GM03348 (cell line): ENCODE data around the gene SKP1.
"Not testable (repeated sequence)": the region's sequence is repeated elsewhere in the genome, so short reads cannot be mapped to it uniquely, and the experiment has no call there.

ENCODE experiments used
- DNase-seq: peaks from one replicate; pipeline ENCODE4 v3.0.0; 2012; ENCODE audit warnings: low spot score

Gene SKP1

DNA sequence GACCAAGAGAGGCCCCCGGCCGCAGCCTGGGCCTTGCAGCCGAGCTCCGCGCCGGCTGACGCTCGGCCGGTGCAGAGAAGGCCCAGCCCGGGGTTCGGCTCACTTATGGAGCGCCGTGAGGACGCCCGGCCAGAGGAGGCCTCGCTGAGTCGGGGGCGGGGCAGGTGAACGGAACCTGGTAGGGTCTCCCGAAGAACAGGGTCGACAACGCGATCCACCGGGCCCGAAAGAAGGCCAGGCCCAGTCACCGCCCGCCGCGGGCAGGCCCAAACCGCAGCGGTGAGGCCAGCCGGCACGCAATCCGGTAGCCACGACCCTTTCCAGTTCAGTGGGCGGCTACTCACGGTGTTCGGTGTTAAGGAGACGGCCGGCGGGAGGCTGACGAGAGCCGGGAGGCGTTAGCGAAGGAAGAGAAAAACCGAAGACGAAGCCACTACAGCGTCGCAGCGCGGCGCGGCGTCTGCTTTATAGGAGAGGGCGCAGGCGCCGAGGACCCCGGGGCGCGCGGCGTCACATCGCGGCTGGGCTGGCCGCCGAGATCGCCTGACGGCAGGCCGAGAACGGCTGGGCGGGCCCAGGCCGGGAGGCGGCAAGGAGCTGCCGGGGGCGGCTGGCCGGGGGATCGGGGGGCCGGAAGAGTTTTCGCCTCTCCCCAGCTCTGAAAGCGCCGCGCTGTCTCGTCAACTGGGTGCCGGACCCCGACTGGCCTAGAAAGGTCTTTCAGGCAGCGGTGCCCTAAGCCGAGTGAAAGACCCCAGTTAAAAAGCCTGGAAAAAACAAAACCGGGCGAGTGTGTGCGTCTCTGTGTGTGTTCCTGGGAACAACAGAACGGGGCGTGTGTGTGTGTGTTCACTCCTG lies at the start of gene SKP1:
Gene SKP1, minus strand, starts transcription at position 440 of the 858 bp plus-strand sequence. CDS start 2,928 bp downstream, outside the sequence.
- peak; percentile 96 for DNase-seq

DNA sequence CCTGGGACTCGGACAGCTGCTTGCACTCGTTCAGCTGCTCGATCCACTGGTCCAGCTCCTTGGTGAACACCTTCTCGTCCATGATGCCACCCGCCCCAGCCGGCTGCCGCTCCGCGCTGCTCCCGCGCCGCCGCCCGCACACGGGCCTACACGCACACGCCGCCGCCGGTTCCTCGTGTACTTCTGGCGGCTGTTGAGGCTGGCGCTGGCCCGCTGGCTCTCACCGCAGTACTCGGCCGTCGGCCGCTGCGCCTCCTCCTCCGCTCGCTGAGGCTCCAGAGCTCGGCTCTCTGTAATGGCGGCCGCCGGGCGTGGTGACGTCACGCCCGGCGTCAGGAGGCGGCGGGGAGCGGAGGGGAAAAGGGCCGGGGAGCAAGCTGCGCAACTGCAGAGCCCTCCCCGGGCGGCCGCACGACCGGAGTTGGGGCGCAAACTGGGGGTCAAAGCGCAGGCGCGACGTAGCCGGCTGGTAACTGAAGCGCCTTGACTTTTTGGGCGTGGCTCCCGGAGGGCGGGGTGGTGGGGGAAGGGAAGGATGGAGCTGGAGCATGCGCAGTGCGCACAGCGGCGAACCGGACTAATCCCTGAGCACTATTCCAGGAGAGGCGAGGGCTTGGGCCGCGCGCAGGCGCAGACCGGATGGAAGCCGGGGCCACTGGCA lies 49.2 kb upstream of the SKP1 start, which contains the start of gene PPP2CA:
Gene PPP2CA, minus strand, starts transcription at position 294 of the 661 bp plus-strand sequence. Its CDS starts 212 bp downstream, at position 82.
- peak; percentile 98 for DNase-seq

DNA sequence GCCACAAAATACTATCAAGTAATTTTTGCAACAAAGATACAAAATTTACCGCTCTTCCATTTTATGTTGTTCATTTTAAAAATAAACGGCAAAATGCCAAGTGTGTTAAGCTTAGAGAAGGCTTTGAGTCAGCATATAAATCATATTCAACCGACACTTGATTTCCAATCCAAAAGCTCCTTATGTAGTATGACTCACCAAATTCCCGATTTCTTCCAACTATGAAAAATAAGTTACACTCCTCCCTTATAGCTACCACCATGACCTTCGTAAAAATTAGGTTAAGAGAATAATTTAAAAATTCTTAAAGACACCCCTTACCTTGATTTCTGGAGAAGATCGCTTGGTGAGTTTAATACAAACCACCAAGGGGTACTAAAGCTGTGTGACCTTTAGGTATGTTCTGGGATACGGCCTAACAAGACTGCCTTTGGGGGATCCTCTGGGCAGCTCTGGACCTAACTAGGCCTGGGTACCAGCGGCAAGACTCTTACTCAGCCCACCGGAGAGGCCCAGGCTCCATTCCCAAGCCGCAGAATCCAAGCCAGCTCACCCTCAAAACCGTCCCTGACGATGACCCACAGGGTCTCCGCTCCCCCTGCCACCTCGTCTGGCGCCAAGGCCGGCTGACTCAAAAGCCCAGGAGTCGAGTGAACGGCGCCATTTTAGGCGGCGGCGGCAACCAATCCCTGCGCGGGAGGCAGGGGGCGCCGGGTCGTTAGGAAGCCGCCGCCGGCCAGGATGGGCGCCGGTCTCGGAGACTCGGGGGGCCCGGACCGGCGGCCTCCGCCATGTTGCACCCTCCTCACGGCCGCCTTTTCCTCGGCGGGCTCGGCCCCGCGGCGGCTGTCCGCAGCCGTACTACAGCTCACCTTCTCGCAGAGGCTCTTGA lies 48.4 kb upstream of the SKP1 start:
- DNase-seq: peak; percentile 82

DNA sequence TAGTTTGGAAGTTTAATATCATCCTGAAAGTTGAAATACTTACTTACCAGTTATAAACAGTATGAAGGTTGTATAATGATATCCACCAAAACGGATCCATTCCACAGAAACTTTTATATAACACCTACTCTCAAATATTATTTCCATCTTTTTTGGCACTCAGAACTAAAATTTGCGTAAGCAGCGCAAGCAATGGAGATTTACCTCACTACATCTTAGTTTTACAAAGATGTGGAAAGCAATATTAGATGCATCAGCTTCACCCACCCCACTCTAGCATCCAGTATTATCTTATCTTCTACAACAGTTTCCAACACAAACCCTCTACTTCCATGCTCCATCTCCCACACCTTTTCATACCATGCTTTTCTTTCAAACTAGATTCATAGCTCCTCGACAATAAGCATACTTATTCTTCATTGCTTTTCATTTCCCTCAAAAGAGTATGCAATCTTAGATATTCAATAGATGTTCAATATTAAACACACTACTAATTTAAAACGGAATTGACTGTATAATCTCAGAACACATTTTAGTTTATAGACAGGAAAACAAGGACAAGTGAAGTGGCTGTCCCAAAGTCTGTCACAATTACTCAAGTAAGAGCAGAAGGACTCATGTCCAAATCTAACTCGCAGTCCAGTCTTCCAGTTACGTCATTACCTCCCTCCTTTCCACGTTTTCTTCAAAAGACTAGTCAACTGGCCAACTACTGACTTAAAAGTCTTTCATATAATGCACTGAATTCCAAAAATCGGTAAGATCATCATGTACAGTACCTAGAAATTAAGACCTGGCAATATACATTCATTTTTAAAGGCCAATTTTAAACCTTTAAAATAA lies 46.9 kb upstream of the SKP1 start:
- DNase-seq: no peak

DNA sequence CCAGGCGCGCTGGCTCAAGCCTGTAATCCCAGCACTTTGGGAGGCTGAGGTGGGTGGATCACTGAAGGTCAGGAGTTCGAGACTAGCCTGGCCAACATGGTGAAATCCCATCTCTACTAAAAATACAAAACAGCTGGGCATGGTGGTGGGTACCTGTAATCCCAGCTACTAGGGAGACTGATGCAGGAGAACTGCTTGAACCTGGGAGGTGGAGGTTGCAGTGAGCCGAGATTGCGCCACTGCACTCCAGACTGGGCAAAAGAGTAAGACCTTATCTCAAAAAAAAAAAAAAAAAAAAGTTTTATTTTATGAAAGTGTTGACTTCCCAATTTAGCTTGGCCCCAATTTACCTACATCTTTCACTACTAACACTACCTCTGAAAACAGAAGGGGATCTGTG lies 44.9 kb upstream of the SKP1 start:
- DNase-seq: not testable (repeated sequence)

- DNase-seq: no peak
Measured at GRCh38 chr5:134215757-134216156, 39.0 kb upstream of the SKP1 start.

- peak; percentile 6 for DNase-seq
Measured at GRCh38 chr5:134211263-134212031, 34.7 kb upstream of the SKP1 start.

DNA sequence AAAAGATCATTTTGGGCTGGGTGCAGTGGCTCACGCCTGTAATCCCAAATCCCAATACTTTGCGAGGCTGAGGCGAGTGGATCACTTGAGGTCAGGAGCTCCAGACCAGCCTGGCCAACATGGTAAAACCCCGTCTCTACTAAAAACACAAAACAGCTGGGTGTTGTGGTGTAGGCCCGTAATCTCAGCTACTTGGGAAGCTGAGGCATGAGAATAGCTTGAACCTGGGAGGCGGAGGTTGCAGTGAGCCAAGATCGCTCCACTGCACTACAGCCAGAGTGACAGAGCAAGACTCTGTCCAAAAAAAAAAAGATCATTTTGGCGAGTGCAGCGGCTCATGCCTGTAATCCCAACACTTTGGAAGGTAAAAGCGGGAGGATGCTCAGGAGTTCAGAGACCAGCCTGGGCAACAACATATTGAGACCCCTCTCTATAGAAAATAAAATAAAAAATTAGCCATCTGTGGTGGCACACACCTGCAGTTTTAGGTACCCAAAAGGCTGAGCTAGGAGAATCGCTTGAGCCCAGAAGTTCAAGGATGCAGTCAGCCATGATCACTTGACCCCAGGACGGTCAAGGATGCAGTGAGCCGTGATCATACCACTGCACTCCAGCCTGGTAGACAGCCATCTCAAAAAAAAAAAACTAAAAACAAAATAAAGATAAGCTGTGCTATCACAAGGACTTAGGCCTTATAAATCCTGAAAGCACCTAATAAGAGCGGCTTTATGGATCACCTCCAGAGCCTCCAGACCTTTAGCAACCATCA lies 32.9 kb upstream of the SKP1 start:
- no peak for DNase-seq

DNA sequence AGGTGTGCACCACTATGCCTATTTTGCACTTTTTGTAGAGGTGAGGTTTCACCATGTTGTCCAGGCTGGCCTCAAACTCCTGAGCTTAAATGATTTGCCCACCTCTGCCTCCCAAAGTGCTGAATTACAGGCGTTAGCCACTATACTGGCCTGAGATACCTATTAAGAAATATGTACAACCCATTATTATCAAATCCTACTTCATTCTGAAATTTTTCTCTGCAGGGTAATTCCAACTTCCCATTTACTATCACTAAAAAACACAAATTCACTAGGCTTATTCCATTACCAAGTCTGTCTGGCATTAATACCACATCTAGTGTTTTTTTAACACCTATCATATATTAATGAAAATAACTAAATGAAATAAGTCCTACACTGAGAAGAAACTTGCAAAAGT lies 30.9 kb upstream of the SKP1 start:
- DNase-seq: no peak

- DNase-seq: no peak
Measured at GRCh38 chr5:134206627-134207160, 29.9 kb upstream of the SKP1 start.

DNA sequence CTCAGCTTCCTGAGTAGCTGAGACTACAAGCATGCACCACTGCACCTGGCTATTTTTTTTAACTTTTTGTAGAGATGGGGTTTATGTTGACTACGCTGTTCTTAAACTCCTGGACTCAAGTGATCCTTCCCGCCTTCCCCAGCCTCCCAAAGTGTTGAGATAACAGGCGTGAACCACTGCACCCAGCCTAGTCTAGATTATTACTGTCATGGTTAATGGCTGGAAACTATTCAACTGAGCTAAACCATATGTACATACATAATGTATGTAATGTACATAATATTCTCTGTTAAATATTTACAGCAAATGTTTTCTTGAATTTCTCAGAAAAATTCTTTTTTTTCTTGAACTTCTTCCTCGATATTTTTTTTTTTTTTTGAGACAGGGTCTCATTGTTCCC lies 27.8 kb upstream of the SKP1 start:
- DNase-seq: no peak

- no peak for DNase-seq
Measured at GRCh38 chr5:134203630-134204029, 26.9 kb upstream of the SKP1 start.

DNA sequence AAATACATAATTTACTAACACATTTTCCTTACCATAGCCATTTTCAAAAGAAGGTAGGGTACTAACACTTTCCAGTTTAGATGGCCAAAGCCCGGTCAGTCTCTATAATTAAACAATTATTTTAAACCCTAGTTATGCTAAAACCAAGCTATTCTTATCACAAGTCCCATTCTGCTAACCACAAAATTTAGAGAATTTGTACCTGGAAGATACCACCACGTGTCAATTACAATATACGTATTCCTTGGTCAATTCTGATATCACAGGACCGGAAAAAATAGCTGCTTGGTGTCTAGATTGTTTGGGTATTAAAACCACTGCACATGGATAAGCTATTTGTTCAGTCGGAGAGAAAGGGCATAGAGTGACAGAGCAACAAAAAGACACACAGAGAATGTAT lies 18.9 kb upstream of the SKP1 start:
- DNase-seq: no peak

DNA sequence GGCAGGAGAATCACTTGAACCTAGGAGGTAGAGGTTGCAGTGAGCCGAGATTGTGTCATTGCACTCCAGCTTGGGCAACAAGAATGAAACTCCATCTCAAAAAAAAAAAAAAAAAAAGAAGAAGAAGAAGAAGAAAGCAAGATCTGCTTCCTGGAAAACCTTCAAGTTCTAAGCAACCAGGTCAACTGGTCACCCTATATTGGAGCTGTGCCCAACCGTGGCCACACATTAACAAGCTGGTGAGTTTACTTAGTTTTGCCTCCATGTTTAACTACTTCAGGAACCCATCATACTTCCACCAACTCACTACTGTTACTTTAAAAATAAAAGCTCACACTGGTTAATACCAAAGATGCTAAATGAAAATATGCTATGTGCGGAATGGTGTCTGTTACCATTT lies 12.3 kb upstream of the SKP1 start:
- no peak for DNase-seq

- no peak for DNase-seq
Measured at GRCh38 chr5:134188092-134188491, 11.3 kb upstream of the SKP1 start.

- peak; percentile 89 for DNase-seq
Measured at GRCh38 chr5:134184155-134185135, 7.7 kb upstream of the SKP1 start.

- no peak for DNase-seq
Measured at GRCh38 chr5:134183481-134183880, 6.7 kb upstream of the SKP1 start.

- no peak for DNase-seq
Measured at GRCh38 chr5:134178096-134178419, 1.3 kb upstream of the SKP1 start.
